Breast epithelium (tissue), 3 donors: ENCODE results near the gene PPP1R7.

Experiments
- CTCF ChIP-seq, 3 donors: fragments of 450-650 bp; IDR thresholded peaks; one replicate each; pipeline ENCODE4 v1.5.1; 2016 to 2017; ENCODE audit warnings: antibody characterized with exemption in 3 of 3, mild to moderate bottlenecking in 3 of 3, moderate library complexity in 3 of 3
- POLR2A ChIP-seq: fragments of 450-650 bp; IDR thresholded peaks from one replicate; pipeline ENCODE4 v1.6.1; 2016; ENCODE audit warnings: antibody characterized with exemption, mild to moderate bottlenecking, moderate library complexity

- TF ChIP-seq CTCF (IDR thresholded peaks at IDR 0.05) (no peak), POLR2A (no peak)
These were observed 38.2 kb upstream of the PPP1R7 start for GRCh38 chr2:241112046-241112445.
